CD14-positive monocyte (primary cell): ENCODE results near the gene FLT1. TPM values are rescaled to one million over a fixed set of nuclear protein-coding genes. Genes with fewer than 3 reads are reported as not detected.
A peak's percentile ranks its signal among the peaks of the same experiment; 100 is the strongest.

ENCODE experiments used
- DNase-seq, 3 donors: peaks; one replicate each; pipeline ENCODE4 v3.0.0-alpha.2; 2011 to 2022
- H2AFZ ChIP-seq: 2 replicates; pipeline ENCODE4 v1.6.0; 2012; ENCODE audit warnings: mild to moderate bottlenecking, low read depth, low read length, inconsistent platforms; ENCODE audit not compliant: insufficient read depth, poor library complexity, severe bottlenecking
- H3K27ac ChIP-seq, 2 donors: 1 replicate in 1 of 2; 2 replicates in 1 of 2; pipeline ENCODE4 v1.5.1; 2012 to 2013; ENCODE audit warnings: low read length in 2 of 2, control low read depth in 1 of 2, inconsistent platforms in 1 of 2, low read depth in 1 of 2, mild to moderate bottlenecking in 1 of 2
- H3K27me3 ChIP-seq, 2 donors: one replicate each; pipeline versions ENCODE4 v1.6.0 to v1.6.1; 2011 to 2013; ENCODE audit warnings: low read length in 2 of 2; ENCODE audit not compliant: control insufficient read depth in 2 of 2, insufficient read depth in 2 of 2
- H3K36me3 ChIP-seq, 2 donors: replicated peaks in 1 of 2; 1 replicate in 1 of 2; 2 replicates in 1 of 2; pipeline versions ENCODE4 v1.5.1 to v1.6.1; 2012 to 2013; ENCODE audit warnings: low read length in 2 of 2, control low read depth in 1 of 2, inconsistent platforms in 1 of 2, mild to moderate bottlenecking in 1 of 2; ENCODE audit not compliant: insufficient read depth in 2 of 2, control insufficient read depth in 1 of 2
- H3K4me1 ChIP-seq, 2 donors: 1 replicate in 1 of 2; 2 replicates in 1 of 2; pipeline versions ENCODE4 v1.5.1 to v1.6.1; 2012 to 2013; ENCODE audit warnings: low read length in 2 of 2, control low read depth in 1 of 2, inconsistent platforms in 1 of 2, mild to moderate bottlenecking in 1 of 2, moderate library complexity in 1 of 2; ENCODE audit not compliant: insufficient read depth in 2 of 2, control insufficient read depth in 1 of 2
- H3K4me2 ChIP-seq: replicated peaks from 2 replicates; pipeline ENCODE3; 2012; ENCODE audit warnings: low read length, moderate library complexity, mild to moderate bottlenecking; ENCODE audit not compliant: poor library complexity, severe bottlenecking; ENCODE audit errors: extremely low read depth
- H3K4me3 ChIP-seq, 3 experiments: fragments of 200-600 bp in 1 of 3; sonication (generic) in 1 of 3; replicated peaks in 1 of 3; 1 replicate in 2 of 3; 2 replicates in 1 of 3; pipeline ENCODE4 v1.5.1; 2011 to 2013; ENCODE audit warnings: low read length in 3 of 3, mild to moderate bottlenecking in 3 of 3, control low read depth in 2 of 3, low read depth in 2 of 3, inconsistent platforms in 1 of 3, moderate library complexity in 1 of 3
- H3K79me2 ChIP-seq: 2 replicates; pipeline ENCODE4 v1.6.0; 2012; ENCODE audit warnings: mild to moderate bottlenecking, control low read depth, inconsistent platforms, low read length, moderate library complexity; ENCODE audit not compliant: insufficient read depth
- H3K9ac ChIP-seq: 2 replicates; pipeline ENCODE4 v1.6.0; 2017; ENCODE audit warnings: low read length, mild to moderate bottlenecking; ENCODE audit not compliant: insufficient read depth, poor library complexity, severe bottlenecking
- H3K9me3 ChIP-seq, 2 donors: replicated peaks in 1 of 2; 1 replicate in 1 of 2; 2 replicates in 1 of 2; pipeline versions ENCODE4 v1.5.1 to v1.6.1; 2012 to 2013; ENCODE audit warnings: low read length in 2 of 2, control low read depth in 1 of 2; ENCODE audit not compliant: control insufficient read depth in 1 of 2, insufficient read depth in 1 of 2
- H4K20me1 ChIP-seq: 2 replicates; pipeline ENCODE4 v1.6.0; 2012; ENCODE audit warnings: mild to moderate bottlenecking, low read length, control low read depth, moderate library complexity; ENCODE audit not compliant: insufficient read depth
- H3K27ac Mint-ChIP-seq, 7 donors: one replicate each; pipeline ENCODE4 v1.8.0; 2020; ENCODE audit warnings: mild to moderate bottlenecking in 7 of 7, mixed read lengths in 7 of 7, moderate library complexity in 6 of 7, inconsistent platforms in 2 of 7
- H3K27me3 Mint-ChIP-seq, 3 donors: one replicate each; pipeline ENCODE4 v1.8.0; 2021 to 2022; ENCODE audit warnings: low read depth in 3 of 3, mild to moderate bottlenecking in 3 of 3, mixed read lengths in 3 of 3, moderate library complexity in 3 of 3, inconsistent platforms in 1 of 3
- H3K36me3 Mint-ChIP-seq, 2 donors: one replicate each; pipeline ENCODE4 v1.8.0; 2020; ENCODE audit warnings: mixed read lengths in 2 of 2, inconsistent platforms in 1 of 2, mild to moderate bottlenecking in 1 of 2
- H3K4me1 Mint-ChIP-seq: one replicate; pipeline ENCODE4 v1.8.0; 2020; ENCODE audit warnings: mild to moderate bottlenecking, mixed read lengths
- H3K4me3 Mint-ChIP-seq, 2 donors: one replicate each; pipeline ENCODE4 v1.8.0; 2020; ENCODE audit warnings: mild to moderate bottlenecking in 2 of 2, mixed read lengths in 2 of 2, moderate library complexity in 1 of 2
- H3K9me3 Mint-ChIP-seq, 7 donors: one replicate each; pipeline ENCODE4 v1.8.0; 2020 to 2022; ENCODE audit warnings: mixed read lengths in 7 of 7, mild to moderate bottlenecking in 6 of 7, moderate library complexity in 6 of 7, inconsistent platforms in 2 of 7
- WGBS: methylation state at CpG from one replicate; pipeline ENCODE4 v1.1.5; 2013; ENCODE audit warnings: missing lambda C conversion rate; ENCODE audit not compliant: insufficient coverage; 5-methylcytosine and 5-hydroxymethylcytosine counted together
- intact Hi-C, 2 donors: fragments of 100-400 bp; cut with micrococcal nuclease; formaldehyde crosslinking; loops; one replicate each; pipeline versions ENCODE4 v1.15.0 to v1.15.1; 2023
- polyA plus RNA-seq, 3 donors: library from polyadenylated mRNA; depleted of rRNA in 1 of 3; unstranded in 2 of 3; stranded (reverse) in 1 of 3; fragments of 300-500 nt in 2 of 3; fragments of >200 nt in 1 of 3; fragmentation: Illumina TruSeq in 2 of 3; gene quantifications; 1 replicate in 2 of 3; 2 replicates in 1 of 3; pipeline ENCODE4 v1.2.3, GENCODE V29; 2012 to 2021
- TF ChIP-seq, protein P1 (sequence below): fragments of 200-600 bp; IDR thresholded peaks from one replicate; pipeline ENCODE4 v1.8.0; 2022; ENCODE audit warnings: antibody characterized with exemption, mild to moderate bottlenecking

FLT1 gene
- polyA plus RNA-seq, 3 donors = 0.28 TPM; not detected in 2

DNA sequence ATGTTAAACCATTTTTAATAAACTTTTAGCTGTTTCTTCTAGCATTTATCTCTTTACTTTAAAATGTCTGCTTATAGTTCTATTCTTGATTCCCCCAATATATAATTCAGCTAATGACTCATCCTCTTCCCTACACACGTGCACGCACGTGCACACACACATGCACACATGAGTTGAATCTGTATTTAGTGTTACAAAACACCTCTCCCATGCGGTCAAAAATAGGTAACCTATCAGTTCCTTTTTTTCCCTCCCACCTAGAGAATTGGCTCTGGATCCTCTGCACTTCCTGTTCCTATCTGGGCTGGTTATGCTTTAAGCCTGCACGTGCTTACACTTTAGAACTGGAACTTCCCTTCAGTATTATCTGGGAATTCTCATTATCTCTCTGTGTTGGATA is 212.5 kb downstream of the FLT1 start:
- Histone ChIP-seq H2AFZ (no peak overlapping the region), H4K20me1 (peaks cover 17% of the 10 kb centered on the region), H3K4me2 (no peak overlapping the region), H3K4me3 (no peak overlapping the region), H3K79me2 (no peaks in the 10 kb centered on the region), H3K9me3 (no peaks in the 10 kb centered on the region), H3K27ac (no peak overlapping the region), H3K36me3 (peaks cover 91 to 98% of the 10 kb centered on the region in 2 donors), H3K27me3 (no peaks in the 10 kb centered on the region), H3K4me1 (no peaks in the 10 kb centered on the region), H3K9ac (no peak overlapping the region)
- peaks cover 0 to 3% (median 0%) of the 10 kb centered on the region in 7 donors for H3K9me3 Mint-ChIP-seq
- WGBS = 0% methylated on average over 1 of the region's 5 CpGs
- H3K4me3 Mint-ChIP-seq = no peak overlapping the region
- TF ChIP-seq, protein P1, sequence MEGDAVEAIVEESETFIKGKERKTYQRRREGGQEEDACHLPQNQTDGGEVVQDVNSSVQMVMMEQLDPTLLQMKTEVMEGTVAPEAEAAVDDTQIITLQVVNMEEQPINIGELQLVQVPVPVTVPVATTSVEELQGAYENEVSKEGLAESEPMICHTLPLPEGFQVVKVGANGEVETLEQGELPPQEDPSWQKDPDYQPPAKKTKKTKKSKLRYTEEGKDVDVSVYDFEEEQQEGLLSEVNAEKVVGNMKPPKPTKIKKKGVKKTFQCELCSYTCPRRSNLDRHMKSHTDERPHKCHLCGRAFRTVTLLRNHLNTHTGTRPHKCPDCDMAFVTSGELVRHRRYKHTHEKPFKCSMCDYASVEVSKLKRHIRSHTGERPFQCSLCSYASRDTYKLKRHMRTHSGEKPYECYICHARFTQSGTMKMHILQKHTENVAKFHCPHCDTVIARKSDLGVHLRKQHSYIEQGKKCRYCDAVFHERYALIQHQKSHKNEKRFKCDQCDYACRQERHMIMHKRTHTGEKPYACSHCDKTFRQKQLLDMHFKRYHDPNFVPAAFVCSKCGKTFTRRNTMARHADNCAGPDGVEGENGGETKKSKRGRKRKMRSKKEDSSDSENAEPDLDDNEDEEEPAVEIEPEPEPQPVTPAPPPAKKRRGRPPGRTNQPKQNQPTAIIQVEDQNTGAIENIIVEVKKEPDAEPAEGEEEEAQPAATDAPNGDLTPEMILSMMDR = no peak
- DNase-seq = no peak
- H3K4me1 Mint-ChIP-seq = no peaks in the 10 kb centered on the region
- H3K27ac Mint-ChIP-seq = peak overlapping the region in 2 of 7 donors; percentile 13 to 39
- intact Hi-C loops = no loop called here
- no peaks in the 10 kb centered on the region for H3K27me3 Mint-ChIP-seq
- H3K36me3 Mint-ChIP-seq = peaks cover 66 to 89% of the 10 kb centered on the region in 2 donors

DNA sequence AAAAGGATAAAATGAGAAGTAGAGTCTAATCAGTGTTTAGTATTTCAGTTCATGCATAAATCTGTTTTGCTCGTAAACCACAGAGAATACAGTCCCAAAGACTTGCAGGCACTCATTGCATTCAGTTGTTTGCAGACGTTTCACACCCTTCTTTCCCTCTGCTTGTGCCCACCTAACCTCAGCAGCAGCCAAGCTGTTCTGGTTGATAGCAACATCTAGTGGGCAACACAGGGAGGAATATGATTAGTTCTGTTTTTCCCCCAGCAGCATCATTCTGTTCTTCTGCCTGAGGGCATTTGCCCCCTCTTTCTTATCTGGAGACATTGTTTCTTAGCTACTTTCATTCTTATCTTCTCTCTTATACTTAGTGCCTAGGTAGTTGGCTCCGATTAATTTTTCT is 221.0 kb downstream of the FLT1 start:
- peaks cover 10% of the 10 kb centered on the region for H3K79me2 ChIP-seq
- Mint-ChIP-seq H3K27ac (peak overlapping the region in 3 of 7 donors; percentile 37 to 54 (median 37)), H3K4me3 (no peak overlapping the region), H3K27me3 (no peaks in the 10 kb centered on the region), H3K36me3 (peaks cover 68 to 84% of the 10 kb centered on the region in 2 donors), H3K4me1 (peaks cover 8% of the 10 kb centered on the region), H3K9me3 (no peaks in the 10 kb centered on the region)
- DNase-seq = no peak
- intact Hi-C loops = no loop called here
- peaks cover 2 to 7% of the 10 kb centered on the region in 2 donors for H3K4me1 ChIP-seq
- peaks cover 20% of the 10 kb centered on the region for H4K20me1 ChIP-seq
- TF ChIP-seq, protein P1 = no peak
- no peaks in the 10 kb centered on the region for H3K27me3 ChIP-seq
- no CpG with 5 or more reads among the region's 3 CpGs for WGBS
- H3K4me2 ChIP-seq = no peak overlapping the region
- H3K36me3 ChIP-seq = peaks cover 77 to 95% of the 10 kb centered on the region in 2 donors
- no peaks in the 10 kb centered on the region for H3K9me3 ChIP-seq
- H3K27ac ChIP-seq = peak overlapping the region in 1 of 2 donors; percentile 18
- H3K9ac ChIP-seq = no peak overlapping the region
- no peak overlapping the region for H2AFZ ChIP-seq
- H3K4me3 ChIP-seq = no peak overlapping the region
